IMR-90 (cell line): Measurements from ENCODE around the gene IQCK.

Experiments used
- POLR2A ChIP-seq: IDR thresholded peaks from 2 replicates; pipeline ENCODE4 v1.6.1; 2012; ENCODE audit warnings: mild to moderate bottlenecking, low read depth, low read length
- TF ChIP-seq, protein P1 (sequence below): fragments of 150-350 bp; IDR thresholded peaks from 2 replicates; pipeline ENCODE4 v1.6.1; 2017; ENCODE audit warnings: mild to moderate bottlenecking, antibody characterized with exemption, low read length, low read depth
- TF ChIP-seq, protein P2 (sequence below): conservative IDR thresholded peaks from 2 replicates; pipeline ENCODE4 v1.5.1; 2012; ENCODE audit warnings: mild to moderate bottlenecking, low read depth, low read length, improper control_type of control experiment

DNA sequence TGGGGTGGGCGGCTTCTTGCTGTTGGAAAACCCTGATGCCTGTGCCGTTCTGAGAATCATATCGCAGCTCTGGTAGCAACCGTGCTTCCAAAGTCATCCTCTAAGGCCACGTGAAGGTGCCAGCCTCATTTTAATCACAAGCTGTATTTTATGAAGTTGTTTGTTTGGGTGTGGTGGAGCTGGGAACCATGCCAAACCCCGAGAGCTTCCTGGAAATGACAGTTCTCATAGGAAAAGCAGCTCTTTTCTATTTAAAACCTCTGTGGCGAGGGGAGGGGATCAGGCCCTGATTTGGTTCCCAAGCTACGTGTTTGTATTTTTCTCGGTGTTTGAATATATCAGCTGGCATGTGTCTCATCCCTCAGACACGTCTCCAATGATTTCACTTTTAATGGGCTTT, 21.7 kb upstream of the IQCK start:
- TF ChIP-seq POLR2A: no peak
- TF ChIP-seq, protein P1, sequence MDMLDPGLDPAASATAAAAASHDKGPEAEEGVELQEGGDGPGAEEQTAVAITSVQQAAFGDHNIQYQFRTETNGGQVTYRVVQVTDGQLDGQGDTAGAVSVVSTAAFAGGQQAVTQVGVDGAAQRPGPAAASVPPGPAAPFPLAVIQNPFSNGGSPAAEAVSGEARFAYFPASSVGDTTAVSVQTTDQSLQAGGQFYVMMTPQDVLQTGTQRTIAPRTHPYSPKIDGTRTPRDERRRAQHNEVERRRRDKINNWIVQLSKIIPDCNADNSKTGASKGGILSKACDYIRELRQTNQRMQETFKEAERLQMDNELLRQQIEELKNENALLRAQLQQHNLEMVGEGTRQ: peak; percentile 65
- TF ChIP-seq, protein P2, sequence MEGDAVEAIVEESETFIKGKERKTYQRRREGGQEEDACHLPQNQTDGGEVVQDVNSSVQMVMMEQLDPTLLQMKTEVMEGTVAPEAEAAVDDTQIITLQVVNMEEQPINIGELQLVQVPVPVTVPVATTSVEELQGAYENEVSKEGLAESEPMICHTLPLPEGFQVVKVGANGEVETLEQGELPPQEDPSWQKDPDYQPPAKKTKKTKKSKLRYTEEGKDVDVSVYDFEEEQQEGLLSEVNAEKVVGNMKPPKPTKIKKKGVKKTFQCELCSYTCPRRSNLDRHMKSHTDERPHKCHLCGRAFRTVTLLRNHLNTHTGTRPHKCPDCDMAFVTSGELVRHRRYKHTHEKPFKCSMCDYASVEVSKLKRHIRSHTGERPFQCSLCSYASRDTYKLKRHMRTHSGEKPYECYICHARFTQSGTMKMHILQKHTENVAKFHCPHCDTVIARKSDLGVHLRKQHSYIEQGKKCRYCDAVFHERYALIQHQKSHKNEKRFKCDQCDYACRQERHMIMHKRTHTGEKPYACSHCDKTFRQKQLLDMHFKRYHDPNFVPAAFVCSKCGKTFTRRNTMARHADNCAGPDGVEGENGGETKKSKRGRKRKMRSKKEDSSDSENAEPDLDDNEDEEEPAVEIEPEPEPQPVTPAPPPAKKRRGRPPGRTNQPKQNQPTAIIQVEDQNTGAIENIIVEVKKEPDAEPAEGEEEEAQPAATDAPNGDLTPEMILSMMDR: no peak
